Endothelial cell of umbilical vein (primary cell): ENCODE measurements around the gene NOMO2. TPM values are rescaled to one million over a fixed set of nuclear protein-coding genes. Genes with fewer than 3 reads are reported as not detected.
"Not testable (repeated sequence)": the region's sequence is repeated elsewhere in the genome, so short reads cannot be mapped to it uniquely, and the experiment has no call there.

ENCODE experiments used
- BruUV-seq: library from RNA; stranded (reverse); fragments of 400-500 nt; replicated peaks from 2 replicates; lab custom pipeline; 2021; lab: Mats Ljungman, UMichigan
- CTCF ChIA-PET: fragments of 300-600, 350-600 bp; sonication (Branson Sonifier 250); formaldehyde crosslinking; loops from one replicate; lab custom pipeline; 2021; ENCODE audit warnings: antibody characterized with exemption, inconsistent platforms; lab: Charles Lee
- POLR2A ChIA-PET: fragments of 300-600, 350-600 bp; sonication (Branson Sonifier 250); formaldehyde crosslinking; loops from one replicate; lab custom pipeline; 2021; ENCODE audit warnings: antibody characterized with exemption, inconsistent platforms; lab: Charles Lee
- DNase-seq: peaks from one replicate; pipeline ENCODE4 v3.0.0-alpha.2; 2011; ENCODE audit warnings: low read depth, low spot score
- FAIRE-seq: peaks from 2 replicates; lab custom pipeline; 2011; peaks lifted over from hg19 to GRCh38; lab: Jason Lieb, UNC
- H2AFZ ChIP-seq: 2 replicates; pipeline ENCODE4 v1.6.0; 2012; ENCODE audit warnings: low read depth, low read length, control low read depth, inconsistent platforms
- H3K27ac ChIP-seq: 2 replicates; pipeline ENCODE4 v1.5.1; 2011; ENCODE audit warnings: low read depth, mild to moderate bottlenecking, control low read depth, low read length, moderate library complexity; ENCODE audit not compliant: insufficient read depth
- H3K27me3 ChIP-seq, 2 experiments: 2 replicates each; pipeline versions ENCODE4 v1.6.0 to v1.6.1; 2011; ENCODE audit warnings: low read length in 2 of 2, mixed read lengths in 1 of 2; ENCODE audit not compliant: control insufficient read depth in 2 of 2, insufficient read depth in 2 of 2
- H3K36me3 ChIP-seq, 2 experiments: 2 replicates in 1 of 2; 3 replicates in 1 of 2; pipeline ENCODE4 v1.5.1; 2011; ENCODE audit warnings: low read length in 2 of 2, mild to moderate bottlenecking in 1 of 2, moderate library complexity in 1 of 2; ENCODE audit not compliant: control insufficient read depth in 2 of 2, insufficient read depth in 2 of 2; ENCODE audit errors: extremely low read depth in 1 of 2
- H3K4me1 ChIP-seq: 3 replicates; pipeline ENCODE4 v1.5.1; 2011; ENCODE audit warnings: mild to moderate bottlenecking, low read length; ENCODE audit not compliant: control insufficient read depth, insufficient read depth; ENCODE audit errors: extremely low read depth
- H3K4me2 ChIP-seq: 2 replicates; pipeline ENCODE4 v1.6.1; 2011; ENCODE audit warnings: low read length, control low read depth, mixed read lengths; ENCODE audit not compliant: insufficient read depth
- H3K4me3 ChIP-seq, 3 experiments: fragments of 200-600 bp in 1 of 3; sonication (generic), shearing (Covaris generic) in 1 of 3; replicated peaks in 1 of 3; 2 replicates each; pipeline ENCODE4 v1.5.1; 2011 to 2016; ENCODE audit warnings: control low read depth in 3 of 3, low read length in 3 of 3, mild to moderate bottlenecking in 2 of 3, inconsistent platforms in 1 of 3, low read depth in 1 of 3, moderate library complexity in 1 of 3; ENCODE audit not compliant: insufficient read depth in 1 of 3
- H3K79me2 ChIP-seq: 2 replicates; pipeline ENCODE4 v1.6.0; 2012; ENCODE audit warnings: low read length, inconsistent platforms; ENCODE audit not compliant: control insufficient read depth, insufficient read depth
- H3K9ac ChIP-seq: replicated peaks from 2 replicates; pipeline ENCODE3; 2011; ENCODE audit warnings: low read length, control low read depth; ENCODE audit not compliant: insufficient read depth; ENCODE audit errors: extremely low read depth
- H3K9me1 ChIP-seq: replicated peaks from 3 replicates; pipeline ENCODE4 v1.6.0; 2011; ENCODE audit warnings: mild to moderate bottlenecking, low read length; ENCODE audit not compliant: control insufficient read depth, insufficient read depth; ENCODE audit errors: extremely low read depth
- H3K9me3 ChIP-seq: replicated peaks from 2 replicates; pipeline ENCODE4 v1.5.1; 2012; ENCODE audit warnings: low read length, inconsistent platforms; ENCODE audit not compliant: control insufficient read depth, insufficient read depth
- H4K20me1 ChIP-seq: replicated peaks from 2 replicates; pipeline ENCODE3; 2011; ENCODE audit warnings: mild to moderate bottlenecking, low read length; ENCODE audit not compliant: control insufficient read depth, insufficient read depth; ENCODE audit errors: extremely low read depth
- dilution Hi-C: fragments of 300-500 bp; cut with MboI; formaldehyde crosslinking; loops from one replicate; pipeline ENCODE4 v1.15.0; 2019; ENCODE audit warnings: low sequenced_read_pairs; ENCODE audit not compliant: extremely low pct_ligation_motif_present
- intact Hi-C: fragments of 100-400 bp; cut with micrococcal nuclease; formaldehyde crosslinking; loops from one replicate; pipeline ENCODE4 v1.10.0; 2022
- polyA plus RNA-seq, 4 experiments: library from polyadenylated mRNA; depleted of rRNA in 3 of 4; stranded (reverse) in 3 of 4; unstranded in 1 of 4; fragments of >200 nt; gene quantifications; 2 replicates each; pipeline versions ENCODE4 v1.2.1 to v1.2.3, GENCODE V29; 2011 to 2012; ENCODE audit warnings: missing spikeins in 1 of 4
- total RNA-seq: library from RNA; stranded (reverse); gene quantifications from 2 replicates; pipeline ENCODE4 v1.2.3, GENCODE V29; 2021

NOMO2 gene
- total and polyA plus RNA-seq, 2 donors (not counting 3 experiments of a cell fraction or from before 2014, with no cell fraction given) = 155 to 223 TPM

- dilution Hi-C loops, H3K27ac ChIP-seq, H3K27me3 ChIP-seq, H3K9me3 ChIP-seq, H4K20me1 ChIP-seq, H3K4me3 ChIP-seq, POLR2A ChIA-PET, H3K9me1 ChIP-seq, intact Hi-C loops, H3K36me3 ChIP-seq, H3K79me2 ChIP-seq, H3K4me2 ChIP-seq, DNase-seq, H3K4me1 ChIP-seq, H2AFZ ChIP-seq, CTCF ChIA-PET, BruUV-seq, H3K9ac ChIP-seq, FAIRE-seq: not testable (repeated sequence)
Measured at GRCh38 chr16:18603572-18604246, 41.8 kb upstream of the NOMO2 start.

DNA sequence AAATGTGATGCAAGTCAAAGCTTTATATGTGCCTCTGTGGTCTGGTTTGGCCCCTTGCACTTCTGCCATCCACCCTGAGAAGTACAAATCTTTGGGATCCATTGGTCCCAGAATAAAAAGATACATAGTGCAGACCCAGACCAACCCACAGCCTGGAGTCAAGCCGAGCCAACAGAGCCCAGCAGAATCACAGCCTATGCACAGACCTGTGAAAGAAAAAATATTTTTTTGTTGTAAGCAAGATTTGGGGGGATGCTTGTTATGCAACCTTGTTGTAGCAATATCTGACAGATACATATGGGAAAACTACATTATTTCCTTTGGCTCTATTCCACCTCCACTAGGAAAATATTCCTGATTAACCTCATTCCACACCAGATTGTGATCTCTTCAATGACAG is 36.7 kb upstream of the NOMO2 start:
- POLR2A ChIA-PET, H3K9ac ChIP-seq, CTCF ChIA-PET, H3K4me2 ChIP-seq, H3K27me3 ChIP-seq, H3K27ac ChIP-seq, H3K36me3 ChIP-seq, H4K20me1 ChIP-seq, intact Hi-C loops, H3K4me1 ChIP-seq, H2AFZ ChIP-seq, H3K9me1 ChIP-seq, BruUV-seq, DNase-seq, FAIRE-seq, H3K4me3 ChIP-seq, H3K9me3 ChIP-seq, H3K79me2 ChIP-seq, dilution Hi-C loops: not testable (repeated sequence)

DNA sequence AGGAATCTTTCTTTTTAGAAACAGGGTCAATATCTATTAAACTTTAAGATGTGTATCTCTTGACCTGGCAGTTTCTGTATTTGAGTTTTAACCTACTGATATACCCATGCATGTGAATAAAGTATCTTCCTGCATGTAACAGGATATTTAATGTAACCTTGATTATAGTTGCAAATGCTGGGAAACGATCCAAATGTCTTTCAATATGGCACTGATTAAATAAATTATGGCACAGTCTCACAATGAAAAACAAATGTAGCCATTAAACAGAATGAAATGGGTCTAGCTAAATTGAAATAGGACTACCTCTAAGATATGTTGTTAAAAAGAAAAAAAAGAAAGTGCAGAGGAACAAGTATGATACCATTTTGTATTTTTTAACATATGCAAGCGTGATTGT is 35.8 kb upstream of the NOMO2 start:
- H3K9ac ChIP-seq, intact Hi-C loops, H2AFZ ChIP-seq, POLR2A ChIA-PET, H3K27ac ChIP-seq, H3K79me2 ChIP-seq, H3K9me1 ChIP-seq, H4K20me1 ChIP-seq, BruUV-seq, dilution Hi-C loops, DNase-seq, H3K9me3 ChIP-seq, H3K4me2 ChIP-seq, H3K36me3 ChIP-seq, CTCF ChIA-PET, FAIRE-seq, H3K4me3 ChIP-seq, H3K27me3 ChIP-seq, H3K4me1 ChIP-seq: not testable (repeated sequence)

- H3K4me3 ChIP-seq, H3K79me2 ChIP-seq, CTCF ChIA-PET, H3K27me3 ChIP-seq, DNase-seq, H3K36me3 ChIP-seq, intact Hi-C loops, H3K4me2 ChIP-seq, H3K4me1 ChIP-seq, H3K27ac ChIP-seq, H2AFZ ChIP-seq, BruUV-seq, H4K20me1 ChIP-seq, H3K9me3 ChIP-seq, H3K9ac ChIP-seq, H3K9me1 ChIP-seq, dilution Hi-C loops, FAIRE-seq, POLR2A ChIA-PET: not testable (repeated sequence)
Measured at GRCh38 chr16:18597319-18597718, 35.4 kb upstream of the NOMO2 start.
